Panc1 (cell line): ENCODE results near the gene SSPN. TPM values are rescaled to one million over a fixed set of nuclear protein-coding genes. Genes with fewer than 3 reads are reported as not detected.
A peak's percentile ranks its signal among the peaks of the same experiment; 100 is the strongest.

Experiments
- ATAC-seq: fragments of 200-7000 bp; cut with Tn5 transposase; 2 replicates; pipeline ENCODE4 v1.9.1; 2020; ENCODE audit warnings: mild to moderate bottlenecking, moderate library complexity
- BruUV-seq: library from RNA; stranded (reverse); fragments of 400-500 nt; replicated peaks from 2 replicates; lab custom pipeline; 2021; lab: Mats Ljungman, UMichigan
- CTCF ChIA-PET: fragments of 300-600 bp; sonication (Branson Sonifier 250); formaldehyde crosslinking; loops from one replicate; lab custom pipeline; 2022; ENCODE audit warnings: antibody characterized with exemption; lab: Charles Lee
- POLR2A ChIA-PET: fragments of 300-600 bp; sonication (Branson Sonifier 250); formaldehyde crosslinking; loops from one replicate; lab custom pipeline; 2022; ENCODE audit warnings: antibody characterized with exemption; lab: Charles Lee
- DNase-seq: peaks from one replicate; pipeline ENCODE4 v3.0.0-alpha.2; 2010; ENCODE audit warnings: low read depth, low spot score
- H3K27ac ChIP-seq: 2 replicates; pipeline ENCODE4 v1.5.1; 2011; ENCODE audit warnings: mild to moderate bottlenecking, low read length, inconsistent platforms
- H3K27me3 ChIP-seq: fragments of 200-500 bp; sonication (Bioruptor generic); 2 replicates; pipeline ENCODE4 v1.6.0; 2014; ENCODE audit warnings: low read length, inconsistent platforms; ENCODE audit not compliant: control insufficient read depth, insufficient read depth
- H3K36me3 ChIP-seq: fragments of 200-500 bp; sonication (Bioruptor generic); 2 replicates; pipeline ENCODE4 v1.5.1; 2014; ENCODE audit warnings: inconsistent platforms, mild to moderate bottlenecking, low read length, moderate library complexity; ENCODE audit not compliant: control insufficient read depth, insufficient read depth
- H3K4me1 ChIP-seq: 2 replicates; pipeline ENCODE4 v1.5.1; 2011; ENCODE audit warnings: inconsistent platforms, mild to moderate bottlenecking, low read length, moderate library complexity; ENCODE audit not compliant: control insufficient read depth, insufficient read depth
- H3K4me3 ChIP-seq, 2 experiments: 2 replicates each; pipeline ENCODE4 v1.5.1; 2011 to 2012; ENCODE audit warnings: low read depth in 2 of 2, low read length in 2 of 2, mild to moderate bottlenecking in 2 of 2, inconsistent platforms in 1 of 2, moderate library complexity in 1 of 2
- H3K9me3 ChIP-seq: fragments of 200-500 bp; sonication (Bioruptor generic); 2 replicates; pipeline ENCODE4 v1.5.1; 2014; ENCODE audit warnings: low read depth, mild to moderate bottlenecking, inconsistent platforms, low read length, moderate library complexity; ENCODE audit not compliant: control insufficient read depth, insufficient read depth
- POLR2AphosphoS5 ChIP-seq: IDR thresholded peaks from 2 replicates; pipeline ENCODE4 v1.6.1; 2012; ENCODE audit warnings: mild to moderate bottlenecking, low read depth, low read length, moderate library complexity
- SIN3A ChIP-seq: IDR thresholded peaks from 2 replicates; pipeline ENCODE4 v1.6.1; 2012; ENCODE audit warnings: low read depth, mild to moderate bottlenecking, low read length, moderate library complexity, borderline replicate concordance; ENCODE audit not compliant: insufficient read depth
- TCF7L2 ChIP-seq: IDR thresholded peaks from 2 replicates; pipeline ENCODE4 v1.6.1; 2011; ENCODE audit warnings: mild to moderate bottlenecking, low read depth, low read length, inconsistent platforms
- in situ Hi-C: cut with HindIII; loops from 2 replicates; pipeline ENCODE4 v1.10.0; 2016; ENCODE audit warnings: low sequenced_read_pairs, low pct_unique_long_range_greater_than_20kb
- intact Hi-C: fragments of 100-400 bp; cut with micrococcal nuclease; formaldehyde crosslinking; loops from one replicate; pipeline ENCODE4 v1.10.0; 2022; ENCODE audit not compliant: unreplicated experiment
- total RNA-seq: library from RNA; stranded (reverse); gene quantifications from one replicate; pipeline ENCODE4 v1.2.1, GENCODE V29; 2021; ENCODE audit not compliant: unreplicated experiment
- TF ChIP-seq, protein P1 (sequence below), 2 experiments: IDR thresholded peaks; 2 replicates each; pipeline ENCODE4 v1.6.1; 2011 to 2012; ENCODE audit warnings: low read depth in 2 of 2, control low read depth in 1 of 2, low read length in 1 of 2, mild to moderate bottlenecking in 1 of 2, moderate library complexity in 1 of 2; ENCODE audit not compliant: insufficient read depth in 1 of 2
- TF ChIP-seq, protein P2 (sequence below): fragments of 450-650 bp; IDR thresholded peaks from 2 replicates; pipeline ENCODE4 v1.5.1; 2017; ENCODE audit warnings: mild to moderate bottlenecking

Gene SSPN
- total RNA-seq, 1 experiment from 2014 or later, result 23.4 TPM

DNA sequence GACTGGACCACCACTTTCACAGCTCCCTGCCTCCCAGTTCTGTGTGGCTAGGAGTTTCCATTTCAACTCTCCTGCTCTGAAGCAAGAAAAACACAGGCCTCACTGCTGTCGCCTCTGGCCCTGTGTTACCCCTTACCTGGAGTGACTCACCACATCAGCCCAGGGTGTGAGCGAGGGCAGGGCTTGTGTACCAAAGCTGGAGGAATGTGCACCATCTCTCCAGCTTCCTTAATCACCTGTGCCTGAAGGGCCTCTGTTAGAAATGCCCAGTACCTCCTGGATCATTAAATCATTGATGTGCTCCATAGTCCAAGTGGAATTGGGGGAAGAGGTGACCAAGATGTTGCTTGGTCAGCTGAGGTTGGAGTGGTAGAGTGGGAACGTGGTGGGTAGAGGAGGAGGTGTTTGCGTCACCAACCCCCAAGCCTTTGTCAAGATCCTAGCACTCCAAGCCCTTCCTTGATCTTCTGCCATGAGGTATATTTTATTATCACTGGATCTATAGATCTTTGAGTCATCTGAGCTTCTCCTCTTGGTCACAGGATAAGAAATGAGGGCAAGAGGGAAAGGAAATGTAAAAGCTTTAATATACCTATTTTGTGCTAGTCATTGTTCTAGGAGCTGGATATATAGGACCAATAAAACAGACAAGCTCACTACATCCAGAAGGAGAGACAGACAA is 51.3 kb downstream of the SSPN start:
- peaks cover 13% of the 10 kb centered on the region; the same call in 1 of the 2 replicates for H3K9me3 ChIP-seq
- H3K27me3 ChIP-seq, result no peaks in the 10 kb centered on the region
- ATAC-seq, result no peak
- no peak overlapping the region for H3K4me3 ChIP-seq
- POLR2A ChIA-PET, result no interaction called here
- no TSS peak for BruUV-seq
- no peak for DNase-seq
- H3K36me3 ChIP-seq, result no peaks in the 10 kb centered on the region
- TF ChIP-seq, protein P1, sequence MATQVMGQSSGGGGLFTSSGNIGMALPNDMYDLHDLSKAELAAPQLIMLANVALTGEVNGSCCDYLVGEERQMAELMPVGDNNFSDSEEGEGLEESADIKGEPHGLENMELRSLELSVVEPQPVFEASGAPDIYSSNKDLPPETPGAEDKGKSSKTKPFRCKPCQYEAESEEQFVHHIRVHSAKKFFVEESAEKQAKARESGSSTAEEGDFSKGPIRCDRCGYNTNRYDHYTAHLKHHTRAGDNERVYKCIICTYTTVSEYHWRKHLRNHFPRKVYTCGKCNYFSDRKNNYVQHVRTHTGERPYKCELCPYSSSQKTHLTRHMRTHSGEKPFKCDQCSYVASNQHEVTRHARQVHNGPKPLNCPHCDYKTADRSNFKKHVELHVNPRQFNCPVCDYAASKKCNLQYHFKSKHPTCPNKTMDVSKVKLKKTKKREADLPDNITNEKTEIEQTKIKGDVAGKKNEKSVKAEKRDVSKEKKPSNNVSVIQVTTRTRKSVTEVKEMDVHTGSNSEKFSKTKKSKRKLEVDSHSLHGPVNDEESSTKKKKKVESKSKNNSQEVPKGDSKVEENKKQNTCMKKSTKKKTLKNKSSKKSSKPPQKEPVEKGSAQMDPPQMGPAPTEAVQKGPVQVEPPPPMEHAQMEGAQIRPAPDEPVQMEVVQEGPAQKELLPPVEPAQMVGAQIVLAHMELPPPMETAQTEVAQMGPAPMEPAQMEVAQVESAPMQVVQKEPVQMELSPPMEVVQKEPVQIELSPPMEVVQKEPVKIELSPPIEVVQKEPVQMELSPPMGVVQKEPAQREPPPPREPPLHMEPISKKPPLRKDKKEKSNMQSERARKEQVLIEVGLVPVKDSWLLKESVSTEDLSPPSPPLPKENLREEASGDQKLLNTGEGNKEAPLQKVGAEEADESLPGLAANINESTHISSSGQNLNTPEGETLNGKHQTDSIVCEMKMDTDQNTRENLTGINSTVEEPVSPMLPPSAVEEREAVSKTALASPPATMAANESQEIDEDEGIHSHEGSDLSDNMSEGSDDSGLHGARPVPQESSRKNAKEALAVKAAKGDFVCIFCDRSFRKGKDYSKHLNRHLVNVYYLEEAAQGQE (IDR thresholded peaks at IDR 0.05; ENCODE audit: insufficient read depth in 1 of 2, low read depth in 2 of 2, low read length in 1 of 2), result no peak
- TF ChIP-seq POLR2AphosphoS5 (no peak), TCF7L2 (no peak), SIN3A (no peak)
- TF ChIP-seq, protein P2, sequence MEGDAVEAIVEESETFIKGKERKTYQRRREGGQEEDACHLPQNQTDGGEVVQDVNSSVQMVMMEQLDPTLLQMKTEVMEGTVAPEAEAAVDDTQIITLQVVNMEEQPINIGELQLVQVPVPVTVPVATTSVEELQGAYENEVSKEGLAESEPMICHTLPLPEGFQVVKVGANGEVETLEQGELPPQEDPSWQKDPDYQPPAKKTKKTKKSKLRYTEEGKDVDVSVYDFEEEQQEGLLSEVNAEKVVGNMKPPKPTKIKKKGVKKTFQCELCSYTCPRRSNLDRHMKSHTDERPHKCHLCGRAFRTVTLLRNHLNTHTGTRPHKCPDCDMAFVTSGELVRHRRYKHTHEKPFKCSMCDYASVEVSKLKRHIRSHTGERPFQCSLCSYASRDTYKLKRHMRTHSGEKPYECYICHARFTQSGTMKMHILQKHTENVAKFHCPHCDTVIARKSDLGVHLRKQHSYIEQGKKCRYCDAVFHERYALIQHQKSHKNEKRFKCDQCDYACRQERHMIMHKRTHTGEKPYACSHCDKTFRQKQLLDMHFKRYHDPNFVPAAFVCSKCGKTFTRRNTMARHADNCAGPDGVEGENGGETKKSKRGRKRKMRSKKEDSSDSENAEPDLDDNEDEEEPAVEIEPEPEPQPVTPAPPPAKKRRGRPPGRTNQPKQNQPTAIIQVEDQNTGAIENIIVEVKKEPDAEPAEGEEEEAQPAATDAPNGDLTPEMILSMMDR, result no peak
- in situ Hi-C loops (no loop called here), intact Hi-C loops (no loop called here)
- 0 out of 2 replicates have a peak, but pooled peaks cover 2% of the 10 kb centered on the region for H3K4me1 ChIP-seq
- CTCF ChIA-PET, result no interaction called here
- peak overlapping the region; percentile 7; the same call in 1 of the 2 replicates for H3K27ac ChIP-seq

- 0 out of 2 replicates have a peak, but pooled peaks cover 2% of the 10 kb centered on the region for H3K4me1 ChIP-seq
- intact Hi-C loops (no loop called here), in situ Hi-C loops (no loop called here)
- H3K27ac ChIP-seq, result peak overlapping the region; percentile 7; the same call in 1 of the 2 replicates
- H3K27me3 ChIP-seq, result no peaks in the 10 kb centered on the region
- ATAC-seq, result no peak
- TF ChIP-seq, protein P1 (IDR thresholded peaks at IDR 0.05; ENCODE audit: insufficient read depth in 1 of 2, low read depth in 2 of 2, low read length in 1 of 2), result no peak
- TF ChIP-seq POLR2AphosphoS5, result no peak
- TF ChIP-seq, protein P2, result no peak
- no peak for TF ChIP-seq SIN3A
- ChIA-PET CTCF (no interaction called here), POLR2A (no interaction called here)
- no TSS peak for BruUV-seq
- peaks cover 13% of the 10 kb centered on the region; the same call in 1 of the 2 replicates for H3K9me3 ChIP-seq
- no peak overlapping the region for H3K4me3 ChIP-seq
- no peak for DNase-seq
- H3K36me3 ChIP-seq, result no peaks in the 10 kb centered on the region
Observed at GRCh38 chr12:26247873-26248272, 52.5 kb downstream of the SSPN start.
